GM12878 (cell line): ENCODE results near the gene RPS8. TPM values are rescaled to one million over a fixed set of nuclear protein-coding genes. Genes with fewer than 3 reads are reported as not detected.

Experiments used
- IKZF1 ChIP-seq: fragments of 450-650 bp; conservative IDR thresholded peaks from 2 replicates; pipeline ENCODE4 v1.6.1; 2017; ENCODE audit warnings: antibody characterized with exemption, mild to moderate bottlenecking
- SPI1 ChIP-seq: IDR thresholded peaks from 2 replicates; pipeline ENCODE4 v1.6.1; 2011; ENCODE audit warnings: low read depth, mild to moderate bottlenecking, low read length, moderate library complexity, borderline replicate concordance; ENCODE audit not compliant: insufficient read depth
- ZBTB33 ChIP-seq: fragments of 450-650 bp; IDR thresholded peaks from 2 replicates; pipeline ENCODE4 v1.6.1; 2017; ENCODE audit warnings: mild to moderate bottlenecking
- polyA plus RNA-seq, 11 experiments: library from polyadenylated mRNA; depleted of rRNA in 4 of 11; unstranded in 6 of 11; stranded (reverse) in 5 of 11; fragments of >200 nt; fragmentation: Nextera tagmentation in 4 of 11; fragmentation: Illumina TruSeq in 1 of 11; extraction: Ambion mirVana in 4 of 11; extraction: Trizol in 1 of 11; gene quantifications; 1 replicate in 1 of 11; 2 replicates in 10 of 11; pipeline versions ENCODE4 v1.2.1 to v1.2.3, GENCODE V29; 2011 to 2016; ENCODE audit warnings: inconsistent platforms in 2 of 11, missing spikeins in 2 of 11, low read depth in 1 of 11
- total RNA-seq, 4 experiments: library from RNA; depleted of rRNA in 3 of 4; stranded (reverse); fragments of >200 nt in 3 of 4; fragmentation: Illumina TruSeq in 1 of 4; extraction: Trizol in 1 of 4; gene quantifications; 2 replicates each; pipeline versions ENCODE4 v1.2.1 to v1.2.3, GENCODE V29; 2013 to 2021
- TF ChIP-seq, protein P1 (sequence below): fragments of 450-650 bp; IDR thresholded peaks from 2 replicates; pipeline ENCODE4 v1.6.1; 2018; ENCODE audit warnings: borderline replicate concordance, mild to moderate bottlenecking; ENCODE audit not compliant: partially characterized antibody

Gene RPS8
- total and polyA plus RNA-seq, 10 of the 15 experiments (the other 5 are each of a cell fraction or from before 2014, with no cell fraction given), result 1,296 to 3,461 (median 2,877) TPM

DNA sequence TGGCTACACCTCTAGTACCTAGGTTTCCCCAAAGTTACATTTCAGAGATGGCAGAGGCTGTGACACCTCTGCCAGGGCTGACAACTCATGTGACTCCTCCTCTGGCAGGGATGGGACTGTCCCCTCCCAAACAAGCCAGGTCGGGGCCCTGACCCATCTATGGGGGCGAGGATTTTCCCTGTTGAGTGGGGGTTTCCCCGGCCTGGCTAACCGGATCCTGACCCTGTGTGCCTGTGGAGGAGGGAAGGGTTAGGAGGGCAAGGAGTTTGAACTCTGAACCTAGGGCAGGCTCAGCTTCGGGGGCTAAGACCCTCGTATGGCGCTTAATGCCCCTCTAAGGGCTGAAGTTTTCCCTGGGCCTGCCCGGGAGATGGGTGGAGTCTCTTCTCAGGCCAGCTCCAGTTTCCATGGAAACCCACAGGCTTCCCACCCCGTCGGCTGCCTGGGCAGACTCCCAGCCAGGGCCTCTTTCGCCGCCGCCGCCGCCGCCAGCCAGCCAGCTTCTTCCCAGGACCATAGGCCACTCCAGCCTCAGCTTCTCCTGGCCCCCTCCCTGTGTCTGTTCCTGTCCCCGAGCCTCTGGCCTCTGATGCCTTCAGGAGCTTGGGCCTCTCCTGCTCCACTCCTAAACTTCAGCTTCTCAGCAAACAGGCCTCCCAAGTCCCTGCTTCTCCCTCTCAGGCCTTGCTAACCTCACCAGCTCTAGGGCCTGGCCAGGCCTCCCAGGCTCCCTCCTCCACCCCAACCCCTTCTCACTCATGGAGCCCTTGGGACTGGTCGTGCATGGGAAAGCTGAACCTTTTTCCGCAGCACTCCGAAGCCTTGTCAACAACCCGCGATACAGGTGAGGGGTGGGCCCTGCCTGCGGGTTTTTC lies 33.0 kb downstream of the RPS8 start, which contains the start of gene BTBD19 (continued):
- peak; percentile 79 for TF ChIP-seq ZBTB33
- TF ChIP-seq, protein P1, sequence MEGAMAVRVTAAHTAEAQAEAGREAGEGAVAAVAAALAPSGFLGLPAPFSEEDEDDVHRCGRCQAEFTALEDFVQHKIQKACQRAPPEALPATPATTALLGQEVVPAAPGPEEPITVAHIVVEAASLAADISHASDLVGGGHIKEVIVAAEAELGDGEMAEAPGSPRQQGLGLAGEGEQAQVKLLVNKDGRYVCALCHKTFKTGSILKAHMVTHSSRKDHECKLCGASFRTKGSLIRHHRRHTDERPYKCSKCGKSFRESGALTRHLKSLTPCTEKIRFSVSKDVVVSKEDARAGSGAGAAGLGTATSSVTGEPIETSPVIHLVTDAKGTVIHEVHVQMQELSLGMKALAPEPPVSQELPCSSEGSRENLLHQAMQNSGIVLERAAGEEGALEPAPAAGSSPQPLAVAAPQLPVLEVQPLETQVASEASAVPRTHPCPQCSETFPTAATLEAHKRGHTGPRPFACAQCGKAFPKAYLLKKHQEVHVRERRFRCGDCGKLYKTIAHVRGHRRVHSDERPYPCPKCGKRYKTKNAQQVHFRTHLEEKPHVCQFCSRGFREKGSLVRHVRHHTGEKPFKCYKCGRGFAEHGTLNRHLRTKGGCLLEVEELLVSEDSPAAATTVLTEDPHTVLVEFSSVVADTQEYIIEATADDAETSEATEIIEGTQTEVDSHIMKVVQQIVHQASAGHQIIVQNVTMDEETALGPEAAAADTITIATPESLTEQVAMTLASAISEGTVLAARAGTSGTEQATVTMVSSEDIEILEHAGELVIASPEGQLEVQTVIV, result no peak
- no peak; the same call in 1 of the 2 replicates for TF ChIP-seq SPI1
- peak; percentile 84 for TF ChIP-seq IKZF1
